Skeletal muscle tissue (tissue), 4 donors: Measurements from ENCODE around the gene IFNAR2. TPM values are rescaled to one million over a fixed set of nuclear protein-coding genes. Genes with fewer than 3 reads are reported as not detected.

Experiments
- H3K27ac ChIP-seq: one replicate; pipeline ENCODE4 v1.7.0; 2013; ENCODE audit warnings: mild to moderate bottlenecking, low read depth, low read length, inconsistent platforms
- H3K27me3 ChIP-seq, 3 donors: one replicate each; pipeline ENCODE4 v1.7.0; 2013; ENCODE audit warnings: low read length in 3 of 3; ENCODE audit not compliant: control insufficient read depth in 3 of 3, insufficient read depth in 3 of 3
- H3K36me3 ChIP-seq, 3 donors: one replicate each; pipeline ENCODE4 v1.7.0; 2013; ENCODE audit warnings: low read length in 3 of 3; ENCODE audit not compliant: control insufficient read depth in 3 of 3, insufficient read depth in 3 of 3
- H3K4me1 ChIP-seq, 3 donors: one replicate each; pipeline ENCODE4 v1.7.0; 2013; ENCODE audit warnings: low read length in 3 of 3, mild to moderate bottlenecking in 3 of 3; ENCODE audit not compliant: control insufficient read depth in 3 of 3, insufficient read depth in 3 of 3
- H3K4me3 ChIP-seq, 3 donors: one replicate each; pipeline ENCODE4 v1.7.0; 2013; ENCODE audit warnings: low read length in 3 of 3
- H3K9ac ChIP-seq, 3 donors: one replicate each; pipeline ENCODE4 v1.7.0; 2013; ENCODE audit warnings: low read length in 3 of 3, mild to moderate bottlenecking in 3 of 3, moderate library complexity in 2 of 3, low read depth in 1 of 3
- H3K9me3 ChIP-seq, 3 donors: one replicate each; pipeline ENCODE4 v1.7.0; 2013; ENCODE audit warnings: low read length in 3 of 3; ENCODE audit not compliant: control insufficient read depth in 3 of 3
- total RNA-seq: library from RNA; depleted of rRNA; stranded (reverse); fragments of >200 nt; gene quantifications from one replicate; pipeline ENCODE4 v1.2.3, GENCODE V29; 2014
- donor health status: Osteomylitis.

IFNAR2 gene
- total RNA-seq, 1 donor from 2014 or later, result 5.7 TPM

GRCh38 chr21:33261635-33262034 is 31.9 kb downstream of the IFNAR2 start:
- no peaks in the 10 kb centered on the region for H3K27me3 ChIP-seq
- peaks cover 8 to 16% (median 14%) of the 10 kb centered on the region in 3 donors for H3K4me1 ChIP-seq
- no peak overlapping the region for H3K4me3 ChIP-seq
- peaks cover 10 to 26% (median 25%) of the 10 kb centered on the region in 3 donors for H3K36me3 ChIP-seq
- H3K9ac ChIP-seq, result no peak overlapping the region
- H3K27ac ChIP-seq, result no peak overlapping the region
- H3K9me3 ChIP-seq, result no peaks in the 10 kb centered on the region

GRCh38 chr21:33262921-33263320 is 33.2 kb downstream of the IFNAR2 start:
- Histone ChIP-seq H3K9me3 (no peaks in the 10 kb centered on the region), H3K27ac (no peak overlapping the region), H3K4me3 (no peak overlapping the region), H3K4me1 (peaks cover 11 to 25% (median 23%) of the 10 kb centered on the region in 3 donors), H3K27me3 (no peaks in the 10 kb centered on the region), H3K36me3 (peaks cover 5 to 15% (median 14%) of the 10 kb centered on the region in 3 donors), H3K9ac (no peak overlapping the region)

GRCh38 chr21:33264561-33264960 is 34.8 kb downstream of the IFNAR2 start:
- peaks cover 3 to 13% (median 11%) of the 10 kb centered on the region in 3 donors for H3K36me3 ChIP-seq
- no peaks in the 10 kb centered on the region for H3K27me3 ChIP-seq
- peak overlapping the region in 1 of 3 donors; percentile 35 for H3K4me3 ChIP-seq
- peak overlapping the region; percentile 87 for H3K27ac ChIP-seq
- H3K9me3 ChIP-seq, result no peaks in the 10 kb centered on the region
- H3K9ac ChIP-seq, result peak overlapping the region in 2 of 3 donors; percentile 23 to 34
- H3K4me1 ChIP-seq, result peaks cover 12 to 25% (median 25%) of the 10 kb centered on the region in 3 donors

- peak overlapping the region; percentile 48 to 82 (median 71) for H3K9ac ChIP-seq
Observed at GRCh38 chr21:33265664-33266049, 35.9 kb downstream of the IFNAR2 start.

GRCh38 chr21:33266050-33266788 is 36.5 kb downstream of the IFNAR2 start, which contains the start of gene IL10RB:
IL10RB (plus strand) TSS chr21:33266367; CDS start chr21:33266466, 99 bp downstream.
- Histone ChIP-seq H3K27ac (peak within 1 kb of the TSS; percentile 87), H3K4me1 (peaks cover 12 to 25% (median 25%) of the 10 kb centered on the region in 3 donors), H3K9me3 (no peaks in the 10 kb centered on the region), H3K36me3 (peaks cover 8 to 17% (median 13%) of the 10 kb centered on the region in 3 donors), H3K27me3 (no peaks in the 10 kb centered on the region), H3K9ac (peak within 1 kb of the TSS; percentile 82 to 88 (median 82)), H3K4me3 (peak within 1 kb of the TSS; percentile 85 to 86 (median 86))

More at GRCh38 chr21:33265664-33266049, 35.9 kb downstream of the IFNAR2 start:
- Histone ChIP-seq H3K4me3 (peak overlapping the region; percentile 85 to 86 (median 86)), H3K27me3 (no peaks in the 10 kb centered on the region), H3K27ac (peak overlapping the region; percentile 87), H3K36me3 (peaks cover 3 to 13% (median 11%) of the 10 kb centered on the region in 3 donors), H3K9me3 (no peaks in the 10 kb centered on the region), H3K4me1 (peaks cover 12 to 25% (median 25%) of the 10 kb centered on the region in 3 donors)

GRCh38 chr21:33266789-33267135 is 37.0 kb downstream of the IFNAR2 start:
- H3K4me3 ChIP-seq, result peak overlapping the region; percentile 76 to 86 (median 85)
- peak overlapping the region; percentile 87 for H3K27ac ChIP-seq
- H3K36me3 ChIP-seq, result peaks cover 9 to 17% (median 13%) of the 10 kb centered on the region in 3 donors
- no peaks in the 10 kb centered on the region for H3K27me3 ChIP-seq
- peaks cover 12 to 25% (median 25%) of the 10 kb centered on the region in 3 donors for H3K4me1 ChIP-seq
- no peaks in the 10 kb centered on the region for H3K9me3 ChIP-seq
- peak overlapping the region; percentile 82 to 88 (median 82) for H3K9ac ChIP-seq

- Histone ChIP-seq H3K36me3 (peaks cover 9 to 17% (median 13%) of the 10 kb centered on the region in 3 donors), H3K27ac (peak overlapping the region; percentile 87), H3K4me3 (peak overlapping the region; percentile 76 to 86 (median 85)), H3K9me3 (no peaks in the 10 kb centered on the region), H3K27me3 (no peaks in the 10 kb centered on the region), H3K4me1 (peaks cover 12 to 25% (median 25%) of the 10 kb centered on the region in 3 donors), H3K9ac (peak overlapping the region in 2 of 3 donors; percentile 82)
Observed at GRCh38 chr21:33267250-33267649, 37.5 kb downstream of the IFNAR2 start.

GRCh38 chr21:33268393-33268736 is 38.6 kb downstream of the IFNAR2 start:
- Histone ChIP-seq H3K27me3 (no peaks in the 10 kb centered on the region), H3K9ac (no peak overlapping the region), H3K4me1 (peaks cover 12 to 25% (median 25%) of the 10 kb centered on the region in 3 donors), H3K27ac (peak overlapping the region; percentile 3), H3K36me3 (peaks cover 6 to 14% (median 11%) of the 10 kb centered on the region in 3 donors), H3K9me3 (no peaks in the 10 kb centered on the region), H3K4me3 (no peak overlapping the region)

GRCh38 chr21:33268737-33269441 is 39.2 kb downstream of the IFNAR2 start:
- Histone ChIP-seq H3K36me3 (peaks cover 4 to 11% (median 11%) of the 10 kb centered on the region in 3 donors), H3K27ac (peak overlapping the region; percentile 3), H3K9ac (no peak overlapping the region), H3K4me3 (no peak overlapping the region), H3K27me3 (no peaks in the 10 kb centered on the region), H3K4me1 (peaks cover 12 to 25% (median 25%) of the 10 kb centered on the region in 3 donors), H3K9me3 (no peaks in the 10 kb centered on the region)
